A172 (cell line): ENCODE results near the gene FAM219B. TPM values are rescaled to one million over a fixed set of nuclear protein-coding genes. Genes with fewer than 3 reads are reported as not detected.

Experiments used
- total RNA-seq: library from RNA; depleted of rRNA; stranded (reverse); fragments of >200 nt; shearing (Covaris generic); gene quantifications from 2 replicates; pipeline ENCODE4 v1.2.3, GENCODE V29; 2014; rRNA removed

Gene FAM219B
- total RNA-seq, 1 experiment from 2014 or later = 26.6 TPM

Other genes starting within 250 kb of the FAM219B start
- gene EDC3, start 210.8 kb downstream of the FAM219B start, total RNA-seq = 5.8 and 7.1 TPM in 2 replicates
- 0.17 and 0.22 TPM in 2 replicates for gene CYP1A1, start 181.3 kb downstream of the FAM219B start, total RNA-seq
- not detected in 2 replicates for gene CYP1A2, start 158.0 kb downstream of the FAM219B start, total RNA-seq
- 28.3 and 29.8 TPM in 2 replicates for gene CSK, start 124.8 kb downstream of the FAM219B start, total RNA-seq
- not detected in 2 replicates for gene LMAN1L, start 94.0 kb downstream of the FAM219B start, total RNA-seq
- not detected in 2 replicates for gene CPLX3, start 80.2 kb downstream of the FAM219B start, total RNA-seq
- 35.9 and 40.1 TPM in 2 replicates for gene ULK3, start 63.7 kb downstream of the FAM219B start, total RNA-seq
- 36.1 and 39.7 TPM in 2 replicates for gene SCAMP2, start 33.5 kb downstream of the FAM219B start, total RNA-seq
- gene MPI, start 16.8 kb downstream of the FAM219B start, total RNA-seq = 48.5 and 50.3 TPM in 2 replicates
- gene COX5A, start 31.2 kb upstream of the FAM219B start, total RNA-seq = 124 and 129 TPM in 2 replicates
- 1.1 and 1.5 TPM in 2 replicates for gene RPP25, start 49.9 kb upstream of the FAM219B start, total RNA-seq
- gene SCAMP5, start 88.7 kb upstream of the FAM219B start, total RNA-seq = 4.7 and 5.9 TPM in 2 replicates
- 16.1 and 19.1 TPM in 2 replicates for gene PPCDC, start 116.7 kb upstream of the FAM219B start, total RNA-seq